A549 (cell line): ENCODE measurements around the gene MTMR11.
"Not testable (repeated sequence)": the region's sequence is repeated elsewhere in the genome, so short reads cannot be mapped to it uniquely, and the experiment has no call there.

Experiments
- EP300 ChIP-seq, 2 experiments: fragments of >200 bp; sonication (Bioruptor Twin); formaldehyde crosslinking; IDR thresholded peaks; 2 replicates in 1 of 2; 3 replicates in 1 of 2; pipeline ENCODE4 v1.6.1; 2016 to 2017
- HEYL ChIP-seq: fragments of 250-450 bp; sonication (Bioruptor Pico); IDR thresholded peaks from 2 replicates; pipeline ENCODE4 v1.8.0; 2021; ENCODE audit warnings: mild to moderate bottlenecking, moderate library complexity
- MAZ ChIP-seq: fragments of 150-350 bp; IDR thresholded peaks from 2 replicates; pipeline ENCODE4 v1.6.1; 2014; ENCODE audit warnings: antibody characterized with exemption, low read depth, low read length, borderline replicate concordance
- MYC ChIP-seq: IDR thresholded peaks from 2 replicates; pipeline ENCODE4 v1.6.1; 2012; ENCODE audit warnings: mild to moderate bottlenecking, inconsistent platforms, low read length, improper control_type of control experiment, borderline replicate concordance
- POLR2A ChIP-seq: IDR thresholded peaks from 2 replicates; pipeline ENCODE4 v1.6.1; 2012; ENCODE audit warnings: mild to moderate bottlenecking, low read length
- RAD21 ChIP-seq, 2 experiments: fragments of >200 bp in 1 of 2; sonication (Bioruptor Twin) in 1 of 2; formaldehyde crosslinking in 1 of 2; IDR thresholded peaks in 1 of 2; conservative IDR thresholded peaks in 1 of 2; 2 replicates in 1 of 2; 3 replicates in 1 of 2; pipeline ENCODE4 v1.6.1; 2012 to 2018; ENCODE audit warnings: inconsistent platforms in 1 of 2
- RFX5 ChIP-seq: fragments of 450-650 bp; IDR thresholded peaks from 2 replicates; pipeline ENCODE4 v1.7.1; 2014; ENCODE audit warnings: antibody characterized with exemption, mild to moderate bottlenecking, moderate library complexity
- TF ChIP-seq, protein P1 (sequence below): fragments of >200 bp; sonication (Bioruptor Twin); formaldehyde crosslinking; IDR thresholded peaks from 3 replicates; pipeline ENCODE4 v1.5.1; 2016
- TF ChIP-seq, protein P2 (sequence below): IDR thresholded peaks from 2 replicates; pipeline ENCODE4 v1.6.1; 2012
- TF ChIP-seq, protein P3 (sequence below): fragments of 250-450 bp; sonication (Bioruptor Pico); IDR thresholded peaks from 2 replicates; pipeline ENCODE4 v1.5.0; 2020; ENCODE audit warnings: low read depth, mild to moderate bottlenecking, moderate library complexity

DNA sequence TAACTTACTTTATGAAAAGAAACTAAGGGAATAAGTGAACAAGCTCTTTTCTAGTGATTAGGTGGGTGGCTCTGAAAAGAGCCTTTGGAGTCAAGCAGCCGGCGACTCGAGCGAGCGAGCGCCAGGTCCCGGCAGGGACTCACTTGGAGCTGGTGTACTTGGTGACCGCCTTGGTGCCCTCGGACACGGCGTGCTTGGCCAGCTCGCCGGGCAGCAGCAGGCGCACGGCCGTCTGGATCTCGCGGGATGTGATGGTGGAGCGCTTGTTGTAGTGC is 50.6 kb downstream of the MTMR11 start:
- TF ChIP-seq, protein P1, sequence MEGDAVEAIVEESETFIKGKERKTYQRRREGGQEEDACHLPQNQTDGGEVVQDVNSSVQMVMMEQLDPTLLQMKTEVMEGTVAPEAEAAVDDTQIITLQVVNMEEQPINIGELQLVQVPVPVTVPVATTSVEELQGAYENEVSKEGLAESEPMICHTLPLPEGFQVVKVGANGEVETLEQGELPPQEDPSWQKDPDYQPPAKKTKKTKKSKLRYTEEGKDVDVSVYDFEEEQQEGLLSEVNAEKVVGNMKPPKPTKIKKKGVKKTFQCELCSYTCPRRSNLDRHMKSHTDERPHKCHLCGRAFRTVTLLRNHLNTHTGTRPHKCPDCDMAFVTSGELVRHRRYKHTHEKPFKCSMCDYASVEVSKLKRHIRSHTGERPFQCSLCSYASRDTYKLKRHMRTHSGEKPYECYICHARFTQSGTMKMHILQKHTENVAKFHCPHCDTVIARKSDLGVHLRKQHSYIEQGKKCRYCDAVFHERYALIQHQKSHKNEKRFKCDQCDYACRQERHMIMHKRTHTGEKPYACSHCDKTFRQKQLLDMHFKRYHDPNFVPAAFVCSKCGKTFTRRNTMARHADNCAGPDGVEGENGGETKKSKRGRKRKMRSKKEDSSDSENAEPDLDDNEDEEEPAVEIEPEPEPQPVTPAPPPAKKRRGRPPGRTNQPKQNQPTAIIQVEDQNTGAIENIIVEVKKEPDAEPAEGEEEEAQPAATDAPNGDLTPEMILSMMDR = not testable (repeated sequence)
- not testable (repeated sequence) for TF ChIP-seq RFX5; RAD21 (conservative IDR thresholded peaks at IDR 0.05 in 1 of 2, IDR thresholded peaks at IDR 0.05 in 1 of 2); HEYL (CRISPR knock-in tag); MYC; EP300 (IDR thresholded peaks at IDR 0.05); POLR2A; MAZ
- TF ChIP-seq, protein P2, sequence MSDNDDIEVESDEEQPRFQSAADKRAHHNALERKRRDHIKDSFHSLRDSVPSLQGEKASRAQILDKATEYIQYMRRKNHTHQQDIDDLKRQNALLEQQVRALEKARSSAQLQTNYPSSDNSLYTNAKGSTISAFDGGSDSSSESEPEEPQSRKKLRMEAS = not testable (repeated sequence)
- TF ChIP-seq, protein P3, sequence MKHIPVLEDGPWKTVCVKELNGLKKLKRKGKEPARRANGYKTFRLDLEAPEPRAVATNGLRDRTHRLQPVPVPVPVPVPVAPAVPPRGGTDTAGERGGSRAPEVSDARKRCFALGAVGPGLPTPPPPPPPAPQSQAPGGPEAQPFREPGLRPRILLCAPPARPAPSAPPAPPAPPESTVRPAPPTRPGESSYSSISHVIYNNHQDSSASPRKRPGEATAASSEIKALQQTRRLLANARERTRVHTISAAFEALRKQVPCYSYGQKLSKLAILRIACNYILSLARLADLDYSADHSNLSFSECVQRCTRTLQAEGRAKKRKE (CRISPR knock-in tag) = not testable (repeated sequence)
